Measurements from ENCODE around the gene CT45A3. TPM values are rescaled to one million over a fixed set of nuclear protein-coding genes. Genes with fewer than 3 reads are reported as not detected.

The CT45A3 gene
- not detected in 2 replicates for total RNA-seq

GRCh38 chrX:135768091-135768490, at the start of gene CT45A3:
Gene CT45A3, minus strand, starts transcription at chrX:135768191. Its CDS starts 3,747 bp downstream, at chrX:135764444.

GRCh38 chrX:135802687-135803086, 34.7 kb upstream of the CT45A3 start, which contains the start of gene CT45A6:
Gene CT45A6, minus strand, starts transcription at chrX:135802787. Its CDS starts 3,794 bp downstream, at chrX:135798993.

GRCh38 chrX:135785403-135785802, 17.4 kb upstream of the CT45A3 start, which contains the start of gene CT45A5:
Gene CT45A5, minus strand, starts transcription at chrX:135785503. Its CDS starts 3,774 bp downstream, at chrX:135781729.

GRCh38 chrX:135713183-135713689, 54.8 kb downstream of the CT45A3 start, which contains the start of gene CT45A1:
Gene CT45A1, plus strand, starts transcription at chrX:135713639. Its CDS starts 5,302 bp downstream, at chrX:135718941.

Other genes with a start within 250 kb of the CT45A3 start
- 0.33 and 0.52 TPM in 2 replicates for gene INTS6L, start 247.5 kb downstream of the CT45A3 start, total RNA-seq
- gene CT45A1, start 54.6 kb downstream of the CT45A3 start, total RNA-seq, result not detected in 2 replicates
- not detected in 2 replicates for gene CT45A5, start 17.3 kb upstream of the CT45A3 start, total RNA-seq
- not detected in 2 replicates for gene CT45A6, start 34.6 kb upstream of the CT45A3 start, total RNA-seq
- gene CT45A2, start 51.8 kb upstream of the CT45A3 start, total RNA-seq, result not detected in 2 replicates
- gene CT45A7, start 69.1 kb upstream of the CT45A3 start, total RNA-seq, result not detected in 2 replicates
- not detected in 2 replicates for gene CT45A8, start 86.3 kb upstream of the CT45A3 start, total RNA-seq
- not detected in 2 replicates for gene CT45A9, start 103.6 kb upstream of the CT45A3 start, total RNA-seq
- gene CT45A10, start 125.3 kb upstream of the CT45A3 start, total RNA-seq, result not detected in 2 replicates
- not detected in 2 replicates for gene SAGE1, start 125.5 kb upstream of the CT45A3 start, total RNA-seq
- 6.7 TPM in 2 replicates for gene MMGT1, start 205.8 kb upstream of the CT45A3 start, total RNA-seq
- gene SLC9A6, start 217.2 kb upstream of the CT45A3 start, total RNA-seq, result 15.4 and 20.2 TPM in 2 replicates

Measured in dermis lymphatic vessel endothelial cell (primary cell).